ENCODE results near the gene SELENOI.

Gene SELENOI

GRCh38 chr2:26412091-26412673 lies 66.2 kb downstream of the SELENOI start:
- no peak for TF ChIP-seq CTCF (IDR thresholded peaks at IDR 0.05; ENCODE audit: borderline replicate concordance, control extremely low read depth, extremely low read depth, insufficient read depth, missing control alignments)
- DNase-seq (ENCODE audit: low spot score), result no peak
- in situ Hi-C loops (cut with MboI; ENCODE audit: low sequenced_read_pairs, unreplicated experiment), result no loop called here

DNA sequence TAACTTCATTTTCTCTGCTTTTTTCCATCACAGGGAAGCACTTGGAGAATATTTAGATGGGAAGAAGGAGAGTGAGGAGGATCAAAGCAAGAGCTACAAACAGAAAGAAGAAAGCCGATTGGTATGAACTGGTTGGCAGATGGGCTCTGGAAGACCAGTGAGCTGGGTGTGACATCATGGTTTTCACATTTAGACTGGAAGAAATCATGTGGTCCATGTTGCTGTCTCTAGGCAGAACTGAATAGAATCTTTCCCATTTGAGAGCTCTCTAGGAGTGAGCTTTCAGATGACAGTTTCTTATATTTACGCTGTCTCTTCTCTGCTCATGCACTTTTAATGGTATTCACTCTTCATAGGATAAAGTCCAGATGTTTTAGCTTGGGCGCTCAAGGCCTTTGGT lies 68.4 kb downstream of the SELENOI start:
- TF ChIP-seq CTCF (IDR thresholded peaks at IDR 0.05; ENCODE audit: borderline replicate concordance, control extremely low read depth, extremely low read depth, insufficient read depth, missing control alignments), result no peak
- in situ Hi-C loops (cut with MboI; ENCODE audit: low sequenced_read_pairs, unreplicated experiment), result no loop called here
- no peak for DNase-seq (ENCODE audit: low spot score)

GRCh38 chr2:26421961-26422360 lies 76.0 kb downstream of the SELENOI start:
- in situ Hi-C loops (cut with MboI; ENCODE audit: low sequenced_read_pairs, unreplicated experiment), result no loop called here
- no peak for DNase-seq (ENCODE audit: low spot score)
- TF ChIP-seq CTCF (IDR thresholded peaks at IDR 0.05; ENCODE audit: borderline replicate concordance, control extremely low read depth, extremely low read depth, insufficient read depth, missing control alignments), result no peak

- no peak for TF ChIP-seq CTCF (IDR thresholded peaks at IDR 0.05; ENCODE audit: borderline replicate concordance, control extremely low read depth, extremely low read depth, insufficient read depth, missing control alignments)
- DNase-seq (ENCODE audit: low spot score), result no peak
These were observed 77.1 kb downstream of the SELENOI start for GRCh38 chr2:26422947-26423629.

GRCh38 chr2:26423750-26424149 lies 77.8 kb downstream of the SELENOI start:
- in situ Hi-C loops (cut with MboI; ENCODE audit: low sequenced_read_pairs, unreplicated experiment), result no loop called here
- DNase-seq (ENCODE audit: low spot score), result no peak

More at GRCh38 chr2:26422947-26423629, 77.1 kb downstream of the SELENOI start:
- in situ Hi-C loops (cut with MboI; ENCODE audit: low sequenced_read_pairs, unreplicated experiment), result no loop called here

GRCh38 chr2:26424221-26424620 lies 78.3 kb downstream of the SELENOI start:
- DNase-seq (ENCODE audit: low spot score), result no peak
- TF ChIP-seq CTCF (IDR thresholded peaks at IDR 0.05; ENCODE audit: borderline replicate concordance, control extremely low read depth, extremely low read depth, insufficient read depth, missing control alignments), result no peak
- in situ Hi-C loops (cut with MboI; ENCODE audit: low sequenced_read_pairs, unreplicated experiment), result no loop called here

More at GRCh38 chr2:26423750-26424149, 77.8 kb downstream of the SELENOI start:
- TF ChIP-seq CTCF (IDR thresholded peaks at IDR 0.05; ENCODE audit: borderline replicate concordance, control extremely low read depth, extremely low read depth, insufficient read depth, missing control alignments), result no peak
